PFSK-1 (cell line): ENCODE results near the gene HIPK2.

Experiments
- FOXP2 ChIP-seq: optimal IDR thresholded peaks from 2 replicates; pipeline ENCODE3; 2011; ENCODE audit warnings: borderline replicate concordance, control low read depth, inconsistent platforms; ENCODE audit not compliant: insufficient read depth; ENCODE audit errors: extremely low read length, extremely low read depth
- POLR2AphosphoS5 ChIP-seq: IDR thresholded peaks from 2 replicates; pipeline ENCODE4 v1.6.1; 2012; ENCODE audit warnings: low read depth, mild to moderate bottlenecking, control low read depth, low read length, moderate library complexity
- REST ChIP-seq, 2 experiments: IDR thresholded peaks; 2 replicates each; pipeline versions ENCODE4 v1.6.1 to v1.8.0; 2011 to 2012; ENCODE audit warnings: low read depth in 2 of 2, low read length in 2 of 2, control low read depth in 1 of 2, inconsistent platforms in 1 of 2, mild to moderate bottlenecking in 1 of 2, moderate library complexity in 1 of 2; ENCODE audit not compliant: insufficient read depth in 1 of 2
- SIN3A ChIP-seq: IDR thresholded peaks from 2 replicates; pipeline ENCODE4 v1.6.1; 2012; ENCODE audit warnings: mild to moderate bottlenecking, low read length, moderate library complexity, borderline replicate concordance; ENCODE audit not compliant: insufficient read depth
- TAF1 ChIP-seq: IDR thresholded peaks from 2 replicates; pipeline ENCODE4 v1.6.1; 2012; ENCODE audit warnings: low read length, control low read depth, borderline replicate concordance; ENCODE audit not compliant: insufficient read depth

The HIPK2 gene

DNA sequence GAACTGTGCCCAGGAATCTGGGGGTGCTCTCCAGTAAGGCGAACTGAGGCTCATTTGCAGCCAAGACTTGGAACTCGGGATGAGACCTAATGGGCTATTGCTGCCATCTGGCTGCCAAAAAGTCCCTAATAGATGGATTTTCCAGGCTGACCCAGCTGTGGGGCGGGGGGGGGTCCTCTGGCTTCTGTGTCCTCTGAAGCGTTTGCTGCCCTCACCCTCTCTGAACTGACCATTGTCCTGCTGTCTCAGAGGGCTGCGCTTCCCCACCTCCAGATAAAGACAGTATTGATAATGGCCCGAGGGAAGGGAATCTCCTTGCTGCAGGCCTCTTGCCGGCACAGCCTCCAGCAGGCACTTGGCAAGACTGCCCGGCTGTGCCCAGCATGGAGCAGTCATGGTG lies 207.7 kb downstream of the HIPK2 start:
- TF ChIP-seq POLR2AphosphoS5 (no peak), FOXP2 (no peak), SIN3A (no peak), REST (IDR thresholded peaks at IDR 0.05; ENCODE audit: insufficient read depth in 1 of 2, low read depth in 2 of 2, low read length in 2 of 2) (no peak), TAF1 (no peak)

- TF ChIP-seq FOXP2 (no peak), REST (IDR thresholded peaks at IDR 0.05; ENCODE audit: insufficient read depth in 1 of 2, low read depth in 2 of 2, low read length in 2 of 2) (no peak), POLR2AphosphoS5 (no peak), TAF1 (no peak), SIN3A (no peak)
These were observed 208.8 kb downstream of the HIPK2 start for GRCh38 chr7:139568813-139569490.

DNA sequence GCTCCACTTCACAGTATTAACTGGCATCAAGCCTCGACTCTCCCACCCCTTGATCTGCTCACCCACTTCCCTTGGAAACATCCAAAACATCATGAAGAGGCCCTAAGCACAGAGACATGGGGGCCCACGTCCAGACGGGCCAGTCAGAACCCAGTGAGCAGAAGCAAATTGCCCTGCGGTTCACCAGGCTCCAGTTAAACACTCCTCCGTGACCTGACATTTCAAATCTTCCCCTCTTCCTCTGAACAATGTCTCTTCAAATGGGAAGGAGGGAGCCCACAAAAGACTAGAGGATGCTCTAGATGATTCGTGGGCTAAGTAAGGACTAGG lies 209.5 kb downstream of the HIPK2 start:
- TF ChIP-seq SIN3A (no peak), POLR2AphosphoS5 (no peak), TAF1 (no peak), REST (IDR thresholded peaks at IDR 0.05; ENCODE audit: insufficient read depth in 1 of 2, low read depth in 2 of 2, low read length in 2 of 2) (no peak), FOXP2 (no peak)

DNA sequence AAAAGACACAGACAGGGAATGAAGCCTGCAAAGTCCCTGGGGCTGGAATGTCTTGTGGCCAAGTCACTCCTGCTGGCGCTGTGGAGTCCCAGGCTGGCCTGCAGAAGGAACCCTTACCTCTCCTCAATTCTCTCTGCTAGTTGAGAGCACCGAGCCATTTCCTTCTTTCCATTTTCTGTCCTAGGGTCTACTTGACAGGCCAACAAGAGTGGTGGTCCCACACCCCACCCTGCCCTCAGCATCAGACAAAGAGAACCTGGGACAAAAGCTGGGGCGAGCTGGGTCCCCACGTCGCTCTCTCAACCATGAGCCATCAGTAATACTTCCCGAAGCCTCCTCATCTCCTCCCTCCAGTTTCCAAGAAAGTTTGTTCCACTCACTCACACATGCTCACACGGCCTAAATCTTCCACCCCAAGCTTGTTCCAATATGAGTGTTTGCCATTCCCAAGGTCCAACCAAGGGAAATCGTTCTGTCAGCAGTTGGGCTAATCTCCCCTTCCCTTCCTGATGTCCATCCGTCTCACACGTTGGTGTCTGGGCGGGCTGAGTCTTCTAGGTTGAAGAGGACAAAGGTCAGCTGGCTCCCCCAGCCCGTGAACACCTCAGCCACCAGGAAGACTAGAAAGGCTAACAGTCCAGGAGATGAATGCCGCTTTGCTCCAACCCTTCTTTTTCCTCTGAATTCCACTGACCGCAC lies 210.0 kb downstream of the HIPK2 start:
- TF ChIP-seq FOXP2 (no peak), SIN3A (no peak), REST (IDR thresholded peaks at IDR 0.05; ENCODE audit: insufficient read depth in 1 of 2, low read depth in 2 of 2, low read length in 2 of 2) (no peak), POLR2AphosphoS5 (no peak), TAF1 (no peak)
